Activated naive CD8-positive, alpha-beta T cell treated with anti-CD3 and anti-CD28 coated beads, Interleukin-2, amount 50 U/mL, for 24 hours (primary cell): ENCODE data around the gene ADAMTSL3.
"Not testable (repeated sequence)": the region's sequence is repeated elsewhere in the genome, so short reads cannot be mapped to it uniquely, and the experiment has no call there.

ENCODE experiments used
- ATAC-seq: fragments of 150-1000 bp; cut with Tn5 transposase; one replicate; pipeline ENCODE4 v1.10.0; 2021
- DNase-seq: peaks from one replicate; pipeline ENCODE4 v3.0.0; 2021
- H3K27ac Mint-ChIP-seq: one replicate; pipeline ENCODE4 v1.8.0; 2021; ENCODE audit warnings: mild to moderate bottlenecking, mixed read lengths
- H3K27me3 Mint-ChIP-seq: one replicate; pipeline ENCODE4 v1.8.0; 2021; ENCODE audit warnings: mixed read lengths
- H3K36me3 Mint-ChIP-seq: one replicate; pipeline ENCODE4 v1.8.0; 2021; ENCODE audit warnings: low read depth, mixed read lengths
- H3K4me1 Mint-ChIP-seq: one replicate; pipeline ENCODE4 v1.8.0; 2021; ENCODE audit warnings: mixed read lengths
- H3K4me3 Mint-ChIP-seq: one replicate; pipeline ENCODE4 v1.8.0; 2021; ENCODE audit warnings: mild to moderate bottlenecking, moderate library complexity, mixed read lengths
- H3K9me3 Mint-ChIP-seq: one replicate; pipeline ENCODE4 v1.8.0; 2021; ENCODE audit warnings: mixed read lengths

The ADAMTSL3 gene

DNA sequence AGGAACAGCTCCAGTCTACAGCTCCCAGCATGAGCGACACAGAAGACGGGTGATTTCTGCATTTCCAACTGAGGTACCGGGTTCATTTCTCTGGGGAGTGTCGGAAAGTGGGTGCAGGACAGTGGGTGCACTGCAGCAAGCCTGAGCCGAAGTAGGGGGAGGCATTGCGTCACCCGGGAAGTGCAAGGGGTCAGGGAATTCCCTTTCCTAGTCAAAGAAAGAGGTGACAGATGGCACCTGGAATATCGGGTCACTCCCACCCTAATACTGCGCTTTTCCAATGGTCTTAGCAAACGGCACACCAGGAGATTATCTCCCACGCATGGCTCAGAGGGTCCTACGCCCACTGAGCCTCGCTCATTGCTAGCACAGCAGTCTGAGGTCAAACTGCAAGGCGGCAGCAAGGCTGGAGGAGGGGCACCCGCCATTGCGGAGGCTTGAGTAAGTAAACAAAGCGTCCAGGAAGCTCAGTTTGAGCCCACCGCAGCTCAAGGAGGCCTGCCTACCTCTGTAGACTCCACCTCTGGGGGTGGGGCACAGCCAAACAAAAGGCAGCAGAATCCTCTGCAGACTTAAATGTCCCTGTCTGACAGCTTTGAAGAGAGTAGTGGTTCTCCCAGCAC lies 388.6 kb downstream of the ADAMTSL3 start:
- DNase-seq, H3K27ac Mint-ChIP-seq, ATAC-seq, H3K36me3 Mint-ChIP-seq, H3K4me3 Mint-ChIP-seq, H3K4me1 Mint-ChIP-seq: not testable (repeated sequence)
- H3K27me3 Mint-ChIP-seq = peaks cover 19% of the 10 kb centered on the region
- peaks cover 21% of the 10 kb centered on the region for H3K9me3 Mint-ChIP-seq

DNA sequence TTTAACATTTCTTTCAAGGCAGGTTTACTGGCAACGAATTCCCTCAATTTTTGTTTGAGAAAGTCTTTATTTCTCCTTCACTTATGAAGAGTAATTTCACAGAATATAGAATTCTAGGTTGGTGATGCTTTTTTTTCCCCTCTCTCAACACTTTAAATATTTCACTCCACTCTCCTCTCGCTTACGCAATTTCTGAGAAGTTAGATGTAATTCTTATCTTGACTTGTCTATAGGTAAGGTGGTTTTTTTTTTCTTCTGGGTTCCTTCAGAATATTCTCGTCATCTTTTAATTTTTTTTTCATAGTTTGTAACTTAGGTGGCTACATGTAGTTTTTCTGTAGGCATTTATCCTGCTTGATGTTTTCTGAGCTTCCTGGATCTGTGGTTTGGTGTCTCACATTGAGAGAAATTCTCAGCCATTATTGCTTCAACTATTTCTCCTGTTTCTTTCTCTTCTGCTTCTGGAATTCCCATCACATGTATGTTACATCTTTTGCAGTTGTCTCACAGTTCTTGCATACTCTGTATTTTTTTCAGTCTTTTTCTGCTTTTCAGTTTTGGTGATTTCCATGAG lies 392.2 kb downstream of the ADAMTSL3 start:
- no peak for DNase-seq
- Mint-ChIP-seq H3K9me3 (peaks cover 23% of the 10 kb centered on the region), H3K27ac (no peak overlapping the region), H3K27me3 (peaks cover 3% of the 10 kb centered on the region), H3K4me3 (no peak overlapping the region), H3K36me3 (no peaks in the 10 kb centered on the region), H3K4me1 (no peaks in the 10 kb centered on the region)
- no peak for ATAC-seq

DNA sequence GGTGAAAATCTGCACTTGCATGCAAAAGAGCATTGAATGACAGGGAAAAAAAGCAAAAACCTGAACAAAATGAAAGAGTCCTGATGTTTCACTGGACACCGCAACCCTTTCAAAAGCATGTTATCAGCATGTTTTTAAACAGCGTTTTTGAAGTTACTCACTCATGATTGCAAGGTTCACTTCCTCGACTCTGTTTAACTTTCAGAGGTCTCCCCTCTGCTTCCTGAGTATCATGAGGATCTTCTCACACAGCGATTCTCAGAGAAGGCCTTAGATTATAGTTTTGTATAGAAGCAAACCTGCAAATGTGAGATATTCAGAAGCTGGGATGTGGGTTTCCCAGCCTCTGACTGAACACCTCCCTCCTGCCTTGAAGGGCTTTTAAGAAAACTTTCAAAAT lies 395.6 kb downstream of the ADAMTSL3 start:
- not testable (repeated sequence) for H3K4me1 Mint-ChIP-seq, DNase-seq, H3K4me3 Mint-ChIP-seq, H3K27me3 Mint-ChIP-seq, H3K27ac Mint-ChIP-seq, ATAC-seq, H3K36me3 Mint-ChIP-seq
- H3K9me3 Mint-ChIP-seq = peaks cover 23% of the 10 kb centered on the region

DNA sequence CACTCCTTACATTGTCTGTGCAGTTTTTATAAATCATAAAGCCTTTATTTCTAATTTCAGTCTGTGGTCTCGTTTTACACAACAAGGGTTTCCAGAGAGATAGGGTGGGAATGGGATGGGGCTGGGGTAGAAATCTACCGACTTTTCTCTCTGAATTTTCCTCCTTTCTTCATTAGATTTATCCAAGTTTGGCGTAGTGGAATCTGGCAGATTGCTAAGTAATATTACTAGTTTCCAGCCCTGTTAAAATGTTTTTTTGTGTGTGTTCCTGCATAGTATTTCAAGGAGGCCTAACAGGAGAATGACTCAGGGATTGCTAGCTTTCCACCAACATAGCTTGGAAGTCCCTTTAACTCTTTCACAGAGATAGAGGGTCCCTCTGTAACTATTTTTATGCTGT lies 396.2 kb downstream of the ADAMTSL3 start:
- H3K9me3 Mint-ChIP-seq = peaks cover 23% of the 10 kb centered on the region
- H3K27ac Mint-ChIP-seq = no peak overlapping the region
- DNase-seq (no peak), ATAC-seq (no peak)
- H3K4me3 Mint-ChIP-seq = no peak overlapping the region
- no peaks in the 10 kb centered on the region for H3K27me3 Mint-ChIP-seq
- no peaks in the 10 kb centered on the region for H3K4me1 Mint-ChIP-seq
- H3K36me3 Mint-ChIP-seq = no peaks in the 10 kb centered on the region

DNA sequence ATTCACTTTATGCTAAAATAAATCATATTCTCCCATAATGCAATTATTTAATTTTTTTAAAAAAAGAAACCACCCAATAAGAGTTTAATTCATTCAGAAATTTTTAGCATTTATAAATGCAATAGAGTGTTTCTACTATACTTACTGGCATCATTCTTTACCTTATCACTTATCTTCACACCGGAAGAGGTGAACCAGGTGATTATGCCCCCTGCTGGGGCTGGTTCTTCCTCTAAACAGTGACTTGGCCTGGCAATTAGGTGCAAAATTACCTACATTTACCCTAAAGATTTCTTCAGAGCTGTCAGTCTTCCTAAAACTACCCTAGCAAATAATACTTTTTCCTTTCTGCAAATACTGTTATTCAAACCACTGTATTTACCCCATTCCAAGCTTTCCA lies 397.2 kb downstream of the ADAMTSL3 start:
- H3K36me3 Mint-ChIP-seq, ATAC-seq, H3K4me3 Mint-ChIP-seq, H3K27ac Mint-ChIP-seq, H3K4me1 Mint-ChIP-seq, DNase-seq, H3K27me3 Mint-ChIP-seq: not testable (repeated sequence)
- peaks cover 14% of the 10 kb centered on the region for H3K9me3 Mint-ChIP-seq

DNA sequence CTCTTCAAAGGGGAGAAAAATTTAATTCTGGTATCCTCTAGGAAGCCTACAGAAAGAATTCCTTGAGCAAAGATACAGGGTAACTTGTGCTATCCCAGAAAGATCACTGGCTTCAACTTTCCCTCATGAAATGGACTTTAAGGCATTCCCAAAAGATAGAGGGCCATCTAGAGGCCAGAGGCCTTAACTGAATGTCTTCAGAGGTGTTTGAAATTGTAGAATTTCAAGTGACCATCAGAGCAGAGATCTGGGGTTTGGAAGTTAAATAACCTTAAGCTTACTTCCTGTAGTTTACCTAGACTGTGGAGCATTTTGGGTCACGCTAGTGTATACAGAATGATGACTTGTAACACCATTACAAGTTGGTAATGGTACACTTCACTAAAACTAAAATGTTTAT lies 400.6 kb downstream of the ADAMTSL3 start:
- ATAC-seq, H3K27me3 Mint-ChIP-seq, H3K36me3 Mint-ChIP-seq, H3K4me3 Mint-ChIP-seq, DNase-seq, H3K4me1 Mint-ChIP-seq, H3K27ac Mint-ChIP-seq: not testable (repeated sequence)
- peaks cover 20% of the 10 kb centered on the region for H3K9me3 Mint-ChIP-seq

DNA sequence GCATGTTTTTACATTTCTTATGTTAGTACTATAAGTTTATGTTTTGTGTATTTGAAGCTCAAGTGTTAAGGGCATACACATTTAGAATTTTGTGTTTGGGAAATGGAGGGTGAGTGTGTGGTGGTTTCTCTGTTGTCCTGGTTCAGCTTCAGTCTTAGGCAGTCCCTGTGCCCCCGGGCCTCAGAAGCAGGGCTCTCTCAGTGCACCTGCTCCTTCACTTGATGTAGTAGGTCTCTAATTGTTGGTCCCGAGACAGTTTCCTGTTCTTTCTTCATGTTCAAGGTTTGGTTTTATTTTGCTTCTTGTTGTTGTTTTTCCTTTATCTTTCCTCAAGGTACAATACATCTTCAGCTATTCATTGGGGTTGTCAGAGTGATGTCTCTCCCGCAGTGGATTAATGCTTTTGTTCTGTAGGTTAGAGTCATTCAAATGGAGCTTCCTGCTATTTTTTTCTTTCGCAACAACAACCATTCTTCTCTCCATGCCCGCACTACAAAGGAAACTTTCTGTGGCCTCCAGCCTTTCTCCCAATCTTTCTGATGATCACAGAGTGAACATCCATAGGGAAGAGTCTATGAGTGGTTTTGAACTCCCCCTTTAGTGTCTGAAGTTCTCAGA lies 403.9 kb downstream of the ADAMTSL3 start:
- H3K9me3 Mint-ChIP-seq = peaks cover 27% of the 10 kb centered on the region
- H3K36me3 Mint-ChIP-seq = no peaks in the 10 kb centered on the region
- H3K4me1 Mint-ChIP-seq = no peaks in the 10 kb centered on the region
- DNase-seq (no peak), ATAC-seq (no peak)
- H3K27me3 Mint-ChIP-seq = peaks cover 6% of the 10 kb centered on the region
- H3K4me3 Mint-ChIP-seq = no peak overlapping the region
- no peak overlapping the region for H3K27ac Mint-ChIP-seq

DNA sequence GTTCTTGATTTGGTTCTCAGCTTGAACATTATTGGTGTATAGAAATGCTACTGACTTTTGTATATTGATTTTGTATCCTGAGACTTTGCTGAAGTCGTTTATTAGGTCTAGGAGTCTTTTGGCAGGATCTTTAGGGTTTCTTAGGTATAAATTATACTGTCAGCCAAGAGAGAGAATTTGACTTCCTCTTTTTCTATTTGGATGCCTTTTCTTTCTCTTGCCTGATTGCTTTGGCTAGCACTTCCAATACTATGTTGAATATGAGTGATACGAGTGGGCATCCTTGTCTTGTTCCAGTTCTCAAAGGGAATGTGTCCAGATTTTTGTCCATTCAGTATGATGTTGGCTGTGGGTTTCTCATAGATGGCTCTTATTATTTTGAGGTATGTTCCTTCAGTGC lies 409.8 kb downstream of the ADAMTSL3 start:
- peaks cover 19% of the 10 kb centered on the region for H3K9me3 Mint-ChIP-seq
- not testable (repeated sequence) for H3K4me1 Mint-ChIP-seq, ATAC-seq, H3K36me3 Mint-ChIP-seq, H3K27me3 Mint-ChIP-seq, H3K4me3 Mint-ChIP-seq, H3K27ac Mint-ChIP-seq, DNase-seq

DNA sequence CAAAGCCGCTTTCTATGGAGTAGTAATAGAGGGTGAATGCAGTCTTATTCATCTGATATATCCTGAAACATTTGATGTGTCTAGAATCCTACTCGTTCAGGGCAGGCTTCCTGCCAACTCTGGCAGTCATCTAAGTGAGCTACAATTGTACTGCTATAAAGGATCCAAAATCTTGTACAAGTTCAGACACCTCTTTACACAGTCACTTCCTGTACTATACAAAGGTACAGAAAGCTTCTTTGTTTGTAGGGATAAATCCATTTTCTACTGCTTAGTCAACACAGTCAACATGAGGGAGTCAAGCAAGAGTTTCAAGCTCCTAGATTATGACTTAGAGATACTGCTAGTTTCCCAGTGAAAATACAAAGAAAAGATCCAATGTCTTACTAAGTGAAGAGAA lies 414.8 kb downstream of the ADAMTSL3 start:
- not testable (repeated sequence) for DNase-seq, H3K36me3 Mint-ChIP-seq, H3K27ac Mint-ChIP-seq, H3K4me1 Mint-ChIP-seq, H3K4me3 Mint-ChIP-seq, ATAC-seq
- H3K9me3 Mint-ChIP-seq = peaks cover 12% of the 10 kb centered on the region
- peaks cover 15% of the 10 kb centered on the region for H3K27me3 Mint-ChIP-seq

GRCh38 chr15:84078038-84078437 lies 424.1 kb downstream of the ADAMTSL3 start:
- peaks cover 76% of the 10 kb centered on the region for H3K27me3 Mint-ChIP-seq
- not testable (repeated sequence) for H3K9me3 Mint-ChIP-seq, H3K36me3 Mint-ChIP-seq, ATAC-seq, DNase-seq, H3K4me3 Mint-ChIP-seq, H3K27ac Mint-ChIP-seq
- peaks cover 13% of the 10 kb centered on the region for H3K4me1 Mint-ChIP-seq

DNA sequence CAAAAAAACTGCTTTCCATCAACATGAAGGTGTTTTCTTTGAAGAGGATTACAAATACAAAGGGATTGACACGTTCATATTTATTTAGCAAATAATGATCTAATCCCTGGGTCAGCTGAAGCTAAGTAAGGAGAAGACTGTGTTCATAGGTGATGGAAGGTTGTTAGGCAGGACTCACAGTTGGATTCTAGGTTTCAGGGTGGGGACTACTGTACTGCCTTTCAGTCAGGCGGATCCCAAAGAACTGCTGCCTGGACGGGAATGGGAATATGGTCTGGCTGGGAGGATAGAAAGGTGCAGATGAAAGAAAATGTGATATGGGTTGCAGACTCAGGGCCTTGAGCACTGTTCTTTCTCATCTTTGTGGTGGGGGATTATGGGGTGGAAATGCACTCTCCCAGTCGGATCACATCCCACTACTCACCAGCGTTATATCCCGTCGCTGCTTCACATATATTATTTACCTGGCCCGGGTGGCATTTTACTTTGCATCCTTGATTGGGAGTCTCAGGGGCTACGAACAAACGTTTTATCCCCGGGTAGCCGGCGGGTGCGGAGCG lies 425.5 kb downstream of the ADAMTSL3 start:
- not testable (repeated sequence) for H3K9me3 Mint-ChIP-seq, DNase-seq, ATAC-seq, H3K36me3 Mint-ChIP-seq, H3K27ac Mint-ChIP-seq
- Mint-ChIP-seq H3K27me3 (peaks cover 75% of the 10 kb centered on the region), H3K4me1 (peaks cover 13% of the 10 kb centered on the region), H3K4me3 (peak overlapping the region; percentile 70)

DNA sequence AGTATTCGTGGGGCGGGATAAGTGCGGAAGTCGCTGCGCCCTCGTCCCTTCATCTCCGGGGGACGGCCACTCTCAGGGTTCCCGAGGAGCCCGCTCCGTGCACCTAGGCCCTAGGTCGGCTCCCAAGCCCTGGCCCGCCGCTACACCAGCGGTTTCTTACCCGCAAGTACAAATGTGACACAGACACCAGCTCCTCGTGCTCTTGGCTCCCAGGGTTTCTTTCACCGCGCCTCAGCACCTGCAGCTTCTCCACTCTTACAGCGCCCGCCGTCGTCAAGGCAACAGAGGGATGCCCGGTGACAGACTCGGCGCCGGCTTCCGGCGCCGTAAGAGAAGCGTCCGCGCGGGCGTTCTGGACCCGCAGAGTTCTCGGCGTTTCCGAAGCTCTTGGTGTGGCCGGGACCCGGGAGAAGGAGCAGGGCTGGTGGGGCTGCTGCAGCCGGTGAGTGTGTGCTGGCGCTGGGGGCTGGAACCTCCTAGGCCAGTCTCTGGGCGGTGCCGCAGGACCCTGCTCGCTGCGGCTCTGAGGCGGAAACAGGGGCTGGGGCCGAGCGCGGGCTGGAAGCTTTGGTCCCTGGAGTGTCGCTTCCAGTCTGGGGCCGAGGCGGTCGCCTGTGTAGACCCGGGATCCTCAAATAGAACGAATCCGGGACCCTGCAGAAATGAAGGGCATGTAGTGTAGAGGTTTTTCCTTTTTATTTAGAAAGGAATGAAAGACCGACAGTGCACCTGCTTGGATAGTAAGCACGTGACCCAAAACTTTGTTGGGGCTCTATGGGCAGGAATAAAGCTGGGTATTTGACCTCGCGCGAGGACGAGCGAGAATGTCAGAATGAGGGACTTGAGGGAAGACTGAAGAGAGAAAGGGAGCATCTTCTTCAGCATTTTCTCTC lies 426.2 kb downstream of the ADAMTSL3 start:
- H3K36me3 Mint-ChIP-seq = no peaks in the 10 kb centered on the region

DNA sequence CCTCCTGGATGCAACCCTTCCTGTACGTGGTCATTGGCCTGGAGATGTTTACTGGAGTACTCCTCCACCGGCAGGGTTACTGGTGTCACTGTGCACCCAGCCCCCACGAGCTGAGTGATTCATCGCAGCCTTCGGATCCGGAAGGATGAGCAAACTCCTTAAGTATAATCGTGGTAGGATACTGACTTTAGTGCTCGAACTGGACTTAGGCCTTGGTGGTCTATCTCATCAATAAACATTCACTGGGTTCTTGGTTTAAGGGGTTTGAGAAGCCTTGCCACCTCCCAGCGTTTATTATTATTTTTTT lies 426.8 kb downstream of the ADAMTSL3 start:
- DNase-seq = not testable (repeated sequence)
- Mint-ChIP-seq H3K27me3 (peaks cover 63% of the 10 kb centered on the region), H3K4me3 (peak overlapping the region; percentile 70)

More for the DNA sequence above, 426.2 kb downstream of the ADAMTSL3 start:
- ATAC-seq = peak; percentile 91
- Mint-ChIP-seq H3K4me3 (peak overlapping the region; percentile 70), H3K4me1 (peaks cover 13% of the 10 kb centered on the region), H3K27me3 (peaks cover 68% of the 10 kb centered on the region), H3K27ac (peak overlapping the region; percentile 10), H3K9me3 (no peaks in the 10 kb centered on the region)
- DNase-seq = peak; percentile 52

DNA sequence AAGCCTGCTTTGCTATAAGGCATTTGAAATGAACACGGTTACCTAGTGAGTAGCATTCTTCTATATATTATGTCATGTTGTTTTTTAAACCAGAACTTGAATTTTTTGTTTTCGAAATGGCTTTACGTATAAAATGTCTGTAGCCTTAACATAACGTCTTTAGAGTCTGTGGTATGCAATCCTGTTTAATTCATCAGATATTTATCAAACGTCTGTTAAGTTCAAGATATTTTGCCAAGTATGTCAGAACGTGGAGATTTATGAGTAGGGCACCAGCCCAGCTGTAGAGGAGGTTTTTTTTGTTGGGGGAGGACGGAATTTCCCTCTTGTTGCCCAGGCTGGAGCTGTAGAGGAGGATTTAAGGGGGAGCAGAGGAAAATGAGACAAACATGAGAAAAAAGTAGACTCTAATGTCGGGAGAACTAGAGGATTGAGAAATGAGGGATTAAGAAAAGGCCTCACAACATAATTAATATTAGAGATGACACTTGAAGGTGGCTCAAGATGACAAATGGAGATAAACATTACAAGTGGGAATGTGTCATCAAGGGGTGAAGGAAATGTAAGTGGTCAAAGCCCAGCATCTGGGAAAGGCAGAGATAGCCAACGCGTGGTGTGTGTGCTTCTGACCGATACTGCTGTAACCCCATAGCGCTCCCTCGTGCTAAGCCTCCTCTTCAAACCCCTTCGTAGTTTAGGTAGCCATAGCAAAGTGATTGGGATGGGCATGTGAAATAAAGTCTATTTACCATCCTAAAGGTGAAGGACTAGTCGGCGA lies 427.7 kb downstream of the ADAMTSL3 start:
- H3K4me1 Mint-ChIP-seq = peaks cover 13% of the 10 kb centered on the region
- peaks cover 56% of the 10 kb centered on the region for H3K27me3 Mint-ChIP-seq
- DNase-seq (no peak), ATAC-seq (no peak)
- H3K27ac Mint-ChIP-seq = no peak overlapping the region
- no peaks in the 10 kb centered on the region for H3K36me3 Mint-ChIP-seq
- no peaks in the 10 kb centered on the region for H3K9me3 Mint-ChIP-seq
- H3K4me3 Mint-ChIP-seq = no peak overlapping the region

More for the DNA sequence above, 426.8 kb downstream of the ADAMTSL3 start:
- H3K9me3 Mint-ChIP-seq, H3K36me3 Mint-ChIP-seq: not testable (repeated sequence)
- Mint-ChIP-seq H3K4me1 (peaks cover 13% of the 10 kb centered on the region), H3K27ac (peak overlapping the region; percentile 10)
- ATAC-seq = peak; percentile 40
